Measurements from ENCODE around the gene SLIT1.

DNA sequence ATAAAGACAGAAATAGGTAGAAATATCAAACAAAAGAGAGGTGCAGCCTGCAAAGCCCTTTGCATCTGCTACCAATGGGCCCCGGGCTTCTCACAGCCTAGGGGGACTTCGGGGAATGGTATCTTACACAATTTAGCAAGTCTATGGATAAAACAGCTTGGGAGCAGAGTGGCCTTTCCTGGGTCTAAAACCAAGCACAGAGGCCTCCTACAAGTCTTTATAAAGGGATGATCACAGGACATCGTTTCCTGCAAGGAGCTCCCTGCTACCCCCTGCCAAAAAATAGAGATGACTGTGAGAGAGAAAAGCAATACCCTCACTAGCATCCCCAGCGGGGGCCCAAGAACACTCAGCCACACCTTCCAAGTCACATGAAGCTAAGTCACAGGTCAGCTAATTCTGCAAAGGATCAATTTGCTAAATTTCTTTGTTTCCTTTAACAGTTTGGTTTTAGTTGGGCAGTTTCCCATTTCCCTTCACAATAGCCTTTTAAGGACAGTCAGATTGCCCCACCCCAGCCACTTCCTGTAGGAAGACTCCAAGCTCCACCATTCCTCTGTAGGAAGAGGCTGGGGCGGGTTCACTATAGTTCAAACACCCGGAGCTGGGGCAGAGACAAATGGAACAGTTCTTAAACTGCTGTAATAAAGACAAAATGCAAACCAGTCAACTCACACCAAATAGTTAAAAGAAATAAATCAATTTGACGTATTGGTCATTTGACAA, 105.5 kb downstream of the SLIT1 start:
- TF ChIP-seq CTCF (IDR thresholded peaks at IDR 0.05) (no peak), POLR2A (IDR thresholded peaks at IDR 0.05) (no peak)

Measured in adrenal gland (tissue), 5 donors.